Ureter (tissue), 1 donor: Measurements from ENCODE around the gene EPB41L2. TPM values are rescaled to one million over a fixed set of nuclear protein-coding genes. Genes with fewer than 3 reads are reported as not detected.

Experiments
- DNase-seq: peaks from one replicate; pipeline ENCODE4 v3.0.0-alpha.2; 2020; ENCODE audit warnings: low spot score
- total RNA-seq: library from RNA; stranded (reverse); gene quantifications from one replicate; pipeline ENCODE4 v1.2.4, GENCODE V29; 2023
- donor health status: DM: yes; HTN: yes; CAD: no.

EPB41L2 gene
- total RNA-seq, 1 donor from 2014 or later = 110 TPM

- no peak for DNase-seq
These were observed 84.9 kb downstream of the EPB41L2 start for GRCh38 chr6:130978180-130978579.

- no peak for DNase-seq
These were observed 87.7 kb downstream of the EPB41L2 start for GRCh38 chr6:130975325-130975724.

- no peak for DNase-seq
These were observed 89.3 kb downstream of the EPB41L2 start for GRCh38 chr6:130973521-130974277.

- no peak for DNase-seq
These were observed 91.5 kb downstream of the EPB41L2 start for GRCh38 chr6:130971504-130971903.

- DNase-seq = no peak
These were observed 92.1 kb downstream of the EPB41L2 start for GRCh38 chr6:130970839-130971410.

- no peak for DNase-seq
These were observed 93.1 kb downstream of the EPB41L2 start for GRCh38 chr6:130969791-130970491.

GRCh38 chr6:130969166-130969565 is 93.9 kb downstream of the EPB41L2 start:
- no peak for DNase-seq

GRCh38 chr6:130968476-130968875 is 94.6 kb downstream of the EPB41L2 start:
- DNase-seq = no peak

GRCh38 chr6:130967502-130968445 is 95.3 kb downstream of the EPB41L2 start:
- DNase-seq = no peak

- DNase-seq = no peak
These were observed 96.6 kb downstream of the EPB41L2 start for GRCh38 chr6:130966344-130966980.

GRCh38 chr6:130965656-130966055 is 97.4 kb downstream of the EPB41L2 start:
- no peak for DNase-seq

- no peak for DNase-seq
These were observed 98.0 kb downstream of the EPB41L2 start for GRCh38 chr6:130964808-130965604.

- no peak for DNase-seq
These were observed 98.8 kb downstream of the EPB41L2 start for GRCh38 chr6:130964289-130964688.

GRCh38 chr6:130962966-130963365 is 100.1 kb downstream of the EPB41L2 start:
- no peak for DNase-seq

- DNase-seq = no peak
These were observed 101.9 kb downstream of the EPB41L2 start for GRCh38 chr6:130961148-130961547.

GRCh38 chr6:130959951-130960350 is 103.1 kb downstream of the EPB41L2 start:
- DNase-seq = no peak

- DNase-seq = no peak
These were observed 104.6 kb downstream of the EPB41L2 start for GRCh38 chr6:130958468-130958867.

- no peak for DNase-seq
These were observed 107.3 kb downstream of the EPB41L2 start for GRCh38 chr6:130955755-130956154.

GRCh38 chr6:130949553-130949952 is 113.5 kb downstream of the EPB41L2 start:
- no peak for DNase-seq

GRCh38 chr6:130947464-130947863 is 115.6 kb downstream of the EPB41L2 start:
- no peak for DNase-seq
